ENCODE measurements around the gene OGFR.

The OGFR gene

DNA sequence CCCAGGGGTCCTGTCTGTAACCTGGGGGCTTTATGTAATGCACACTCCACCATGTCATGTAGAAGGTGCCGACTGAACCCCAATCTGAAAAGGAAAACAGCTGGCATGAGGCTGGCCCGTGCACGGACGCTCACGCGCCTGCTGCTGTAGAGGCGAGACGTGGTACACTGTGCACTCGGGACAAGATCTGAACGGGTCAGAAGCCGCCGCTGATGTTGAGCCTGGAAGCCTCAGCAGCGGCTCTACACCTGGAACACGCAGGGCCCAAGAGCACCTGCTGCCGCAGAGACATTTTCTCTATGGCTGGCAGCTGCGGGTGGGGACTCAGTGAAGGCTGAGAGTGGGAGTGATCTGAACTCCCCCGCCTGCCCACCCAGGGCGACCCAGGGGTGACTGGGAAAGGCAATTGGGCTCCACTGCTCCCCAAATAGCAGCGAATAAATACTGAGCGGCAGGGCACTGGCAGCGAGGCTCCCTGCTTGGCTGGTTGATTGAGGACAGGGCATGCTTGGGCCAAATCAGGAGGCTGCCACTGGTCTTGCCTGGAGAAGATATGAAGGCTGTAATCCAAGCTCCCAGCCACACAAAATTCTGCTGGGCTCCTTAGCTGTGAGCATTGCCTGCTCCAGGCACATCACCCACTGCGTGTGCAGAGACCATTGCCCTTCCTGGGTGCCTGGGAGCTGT, 2.5 kb upstream of the OGFR start:
- DNase-seq, result no peak

- DNase-seq, result no peak
Observed at GRCh38 chr20:62804021-62804626, 511 bp upstream of the OGFR start.

DNA sequence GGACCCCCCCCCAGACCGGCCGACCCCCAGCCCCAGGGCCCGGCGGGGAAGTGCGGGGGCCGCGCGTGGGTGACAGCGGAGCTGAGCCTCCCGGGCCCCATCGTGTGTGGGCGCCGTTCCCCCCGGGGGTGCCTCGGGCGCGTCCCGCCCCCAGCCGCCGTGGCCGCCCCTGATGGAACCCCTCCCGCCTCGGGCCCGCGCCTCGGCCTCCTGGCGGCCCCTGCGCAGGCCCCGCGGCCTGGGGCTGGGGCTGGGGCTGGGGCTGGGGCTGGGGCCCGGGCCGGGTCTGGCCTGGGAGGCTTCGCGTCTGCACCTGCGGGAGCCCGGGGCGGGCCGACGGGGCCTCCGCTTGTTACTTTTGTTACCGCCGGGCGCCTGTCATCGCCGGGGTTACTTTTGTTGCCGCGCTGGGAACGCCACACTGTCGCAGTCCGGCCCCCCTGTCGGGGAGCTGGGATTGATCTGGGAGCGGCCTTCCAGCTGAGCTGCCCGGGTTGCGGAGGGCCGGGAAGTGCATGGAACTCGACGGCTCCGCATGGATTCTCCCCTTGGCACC, 598 bp downstream of the OGFR start:
- DNase-seq, result no peak

DNA sequence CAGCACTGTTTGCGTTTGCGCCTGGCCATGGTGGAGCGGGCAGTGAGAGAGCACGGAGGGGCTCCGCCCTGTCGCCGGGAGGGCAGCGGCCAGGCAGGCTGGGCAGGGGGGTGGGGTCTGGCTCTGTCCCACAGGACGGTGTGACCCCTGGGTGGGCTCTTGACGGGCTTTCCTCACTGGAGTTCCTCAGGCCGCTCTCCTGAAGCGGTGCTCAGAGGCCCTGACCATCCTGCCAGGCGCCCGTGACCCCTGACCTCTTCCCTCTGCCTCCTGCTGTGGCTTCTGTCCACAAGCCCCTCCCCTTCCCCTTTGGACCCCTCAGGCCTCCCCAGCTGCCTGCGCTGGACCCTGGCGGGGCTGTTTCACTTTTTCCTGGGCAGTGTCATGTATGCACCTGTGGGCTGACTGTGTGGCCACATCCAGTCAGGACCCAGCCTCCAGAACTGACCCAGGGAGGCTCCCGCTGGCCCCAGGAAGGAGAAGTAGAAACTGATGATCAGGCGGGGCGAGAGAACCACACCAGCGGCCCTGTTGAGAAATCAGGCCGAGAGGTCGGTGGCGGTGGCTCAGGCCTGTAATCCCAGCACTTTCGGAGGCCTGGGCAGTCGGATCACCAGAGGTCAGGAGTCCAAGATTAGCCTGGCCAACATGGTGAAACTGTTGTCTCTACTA, 1.2 kb downstream of the OGFR start:
- DNase-seq, result no peak

DNA sequence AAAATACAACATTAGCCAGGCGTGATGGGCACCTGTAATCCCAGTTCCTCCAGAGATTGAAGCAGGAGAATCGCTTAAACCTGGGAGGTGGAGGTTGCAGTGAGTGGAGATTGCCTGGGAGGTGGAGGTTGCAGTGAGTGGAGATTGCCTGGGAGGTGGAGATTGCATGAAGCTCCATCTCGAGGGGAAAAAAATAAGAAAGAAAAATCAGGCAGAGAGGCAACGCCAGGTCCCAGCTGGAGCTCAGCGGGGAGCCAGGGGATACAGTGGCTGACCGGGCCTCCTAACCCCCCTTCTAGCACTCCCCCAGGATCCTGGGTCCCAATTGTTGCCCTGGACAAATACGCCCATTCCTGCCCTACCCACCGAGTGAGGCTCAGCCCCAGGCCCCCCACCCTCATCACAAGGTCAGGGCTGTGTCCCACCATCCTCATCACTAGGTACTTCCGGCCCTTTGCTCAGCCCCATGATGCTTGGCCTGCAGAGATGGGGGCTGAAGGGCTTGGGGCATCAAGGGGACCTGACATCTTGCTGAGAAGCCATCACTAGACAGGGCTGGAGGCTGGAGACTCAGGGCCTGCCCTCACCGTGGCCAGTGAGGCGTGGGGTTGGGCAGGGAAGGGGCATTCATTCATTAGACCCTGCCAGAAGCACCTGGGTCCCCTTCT, 1.9 kb downstream of the OGFR start:
- no peak for DNase-seq

- no peak for DNase-seq
Observed at GRCh38 chr20:62807444-62808210, 3.0 kb downstream of the OGFR start.

DNA sequence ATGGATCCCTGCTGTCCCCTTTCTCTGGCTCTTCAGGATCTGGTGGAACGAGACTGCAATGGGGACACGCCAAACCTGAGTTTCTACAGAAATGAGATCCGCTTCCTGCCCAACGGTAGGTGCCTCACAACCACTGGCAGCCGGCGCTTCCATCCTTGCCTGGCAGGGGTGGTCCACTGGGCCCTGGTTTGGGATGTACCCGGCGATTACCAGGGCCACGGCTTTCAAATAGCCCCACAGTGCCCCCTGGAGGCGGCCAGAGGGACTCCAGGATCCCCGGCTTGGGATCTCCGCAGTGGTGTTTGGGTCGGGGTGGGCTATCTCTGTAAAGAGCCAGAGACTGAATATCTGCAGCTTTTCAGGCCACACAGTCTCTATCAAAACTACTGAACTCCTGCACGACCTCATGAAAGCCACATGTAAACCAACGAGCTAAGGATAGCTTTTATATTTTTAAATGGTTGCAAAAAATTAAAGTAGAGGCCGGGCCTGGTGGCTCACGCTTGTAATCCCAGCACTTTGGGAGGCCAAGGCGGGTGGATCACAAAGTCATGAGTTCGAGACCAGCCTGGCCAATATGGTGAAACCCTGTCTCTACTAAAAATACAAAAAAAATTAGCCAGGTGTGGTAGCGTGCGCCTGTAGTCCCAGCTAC, 3.7 kb downstream of the OGFR start:
- peak; percentile 56 for DNase-seq

GRCh38 chr20:62809530-62810428, 5.1 kb downstream of the OGFR start:
- no peak for DNase-seq

- DNase-seq, result no peak
Observed at GRCh38 chr20:62811320-62811719, 6.7 kb downstream of the OGFR start.

- no peak for DNase-seq
Observed at GRCh38 chr20:62811720-62812119, 7.1 kb downstream of the OGFR start.

GRCh38 chr20:62812181-62812906, 7.7 kb downstream of the OGFR start:
- no peak for DNase-seq

- DNase-seq, result no peak
Observed at GRCh38 chr20:62812907-62813200, 8.2 kb downstream of the OGFR start.

GRCh38 chr20:62813588-62813987, 9.0 kb downstream of the OGFR start:
- no peak for DNase-seq

- no peak for DNase-seq
Observed at GRCh38 chr20:62814060-62814708, 9.5 kb downstream of the OGFR start.

- no peak for DNase-seq
Observed at GRCh38 chr20:62814709-62815065, 10.1 kb downstream of the OGFR start.

- no peak for DNase-seq
Observed at GRCh38 chr20:62815066-62815991, 10.7 kb downstream of the OGFR start.

DNA sequence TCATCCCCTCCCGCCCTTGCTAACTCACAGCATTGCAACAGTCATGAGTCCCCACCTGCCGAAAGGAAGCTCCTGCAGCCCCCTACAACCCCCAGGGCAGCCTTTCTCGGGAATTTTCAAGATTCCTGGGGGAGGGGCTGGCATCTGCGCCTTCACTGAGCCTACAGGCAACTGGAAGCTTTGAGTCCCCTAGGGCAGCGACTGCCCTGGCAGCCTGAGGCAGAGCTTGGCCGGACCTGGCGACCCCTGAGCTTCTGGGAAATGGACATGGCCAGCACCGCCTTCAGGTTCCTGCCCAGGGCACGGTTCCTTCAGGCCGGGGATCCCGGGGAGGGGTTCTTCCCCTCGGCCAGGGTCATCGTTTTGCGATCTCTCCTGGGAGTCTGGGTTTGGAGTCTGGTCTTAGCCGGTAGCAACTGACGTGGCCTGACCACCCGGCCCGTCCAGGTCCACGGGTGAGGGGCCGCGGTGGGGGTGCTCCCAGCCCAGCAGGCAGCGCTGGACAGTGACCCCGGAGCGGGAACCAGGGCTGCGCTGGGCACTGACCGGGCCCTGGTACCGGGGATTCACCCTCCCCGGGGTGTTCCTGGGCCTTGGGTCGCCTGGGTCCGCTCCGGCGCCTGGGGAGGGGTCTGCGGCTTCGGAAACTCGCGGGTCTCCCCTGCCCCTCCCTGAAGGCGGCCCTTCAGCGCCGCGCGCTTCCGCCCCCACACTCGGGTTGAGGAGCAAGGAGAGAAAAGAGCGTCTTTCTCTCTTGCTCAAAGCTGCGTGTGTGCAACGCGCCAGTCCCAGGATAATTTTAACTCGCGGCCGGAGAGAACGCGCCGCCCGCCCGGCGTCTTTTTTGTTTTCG, 11.6 kb downstream of the OGFR start:
- DNase-seq, result no peak

Data from fibroblast of upper back skin (primary cell).